Activated gamma-delta T cell (primary cell): Measurements from ENCODE around the gene H1-8.

Experiments
- DNase-seq: peaks from one replicate; lab custom pipeline; 2025; lab: John Stamatoyannopoulos, UW

Gene H1-8

GRCh38 chr3:129556358-129556695 is 13.4 kb downstream of the H1-8 start:
- DNase-seq = no peak

- DNase-seq = no peak
Measured at GRCh38 chr3:129556890-129557547, 14.0 kb downstream of the H1-8 start.

- no peak for DNase-seq
Measured at GRCh38 chr3:129557548-129557894, 14.5 kb downstream of the H1-8 start.

GRCh38 chr3:129558081-129558771 is 15.3 kb downstream of the H1-8 start:
- DNase-seq = no peak

- no peak for DNase-seq
Measured at GRCh38 chr3:129558772-129559564, 16.0 kb downstream of the H1-8 start.

- DNase-seq = no peak
Measured at GRCh38 chr3:129559565-129560079, 16.6 kb downstream of the H1-8 start.

GRCh38 chr3:129560269-129560787 is 17.4 kb downstream of the H1-8 start:
- no peak for DNase-seq

- DNase-seq = no peak
Measured at GRCh38 chr3:129560911-129561594, 18.1 kb downstream of the H1-8 start.

GRCh38 chr3:129561619-129562248 is 18.8 kb downstream of the H1-8 start:
- DNase-seq = no peak

- DNase-seq = no peak
Measured at GRCh38 chr3:129562803-129563202, 19.8 kb downstream of the H1-8 start.

GRCh38 chr3:129563332-129563731 is 20.4 kb downstream of the H1-8 start:
- no peak for DNase-seq

- DNase-seq = no peak
Measured at GRCh38 chr3:129563850-129564535, 21.0 kb downstream of the H1-8 start.

- no peak for DNase-seq
Measured at GRCh38 chr3:129564981-129565644, 22.1 kb downstream of the H1-8 start.

- no peak for DNase-seq
Measured at GRCh38 chr3:129565902-129566301, 22.9 kb downstream of the H1-8 start.

GRCh38 chr3:129567176-129567705 is 24.3 kb downstream of the H1-8 start:
- no peak for DNase-seq

- DNase-seq = no peak
Measured at GRCh38 chr3:129567939-129568338, 25.0 kb downstream of the H1-8 start.

GRCh38 chr3:129569856-129570255 is 26.9 kb downstream of the H1-8 start:
- DNase-seq = no peak

- DNase-seq = no peak
Measured at GRCh38 chr3:129571605-129572547, 28.9 kb downstream of the H1-8 start.

GRCh38 chr3:129572603-129573002 is 29.6 kb downstream of the H1-8 start:
- no peak for DNase-seq
